SK-N-SH (cell line): ENCODE data around the gene SLC38A6.

Experiments
- POLR2AphosphoS5 ChIP-seq: IDR thresholded peaks from 2 replicates; pipeline ENCODE4 v1.6.1; 2012; ENCODE audit warnings: low read depth, low read length
- TF ChIP-seq, protein P1 (sequence below): fragments of 200-600 bp; sonication (generic); IDR thresholded peaks from 2 replicates; pipeline ENCODE4 v1.6.1; 2017; ENCODE audit warnings: antibody characterized with exemption, mild to moderate bottlenecking, moderate library complexity

DNA sequence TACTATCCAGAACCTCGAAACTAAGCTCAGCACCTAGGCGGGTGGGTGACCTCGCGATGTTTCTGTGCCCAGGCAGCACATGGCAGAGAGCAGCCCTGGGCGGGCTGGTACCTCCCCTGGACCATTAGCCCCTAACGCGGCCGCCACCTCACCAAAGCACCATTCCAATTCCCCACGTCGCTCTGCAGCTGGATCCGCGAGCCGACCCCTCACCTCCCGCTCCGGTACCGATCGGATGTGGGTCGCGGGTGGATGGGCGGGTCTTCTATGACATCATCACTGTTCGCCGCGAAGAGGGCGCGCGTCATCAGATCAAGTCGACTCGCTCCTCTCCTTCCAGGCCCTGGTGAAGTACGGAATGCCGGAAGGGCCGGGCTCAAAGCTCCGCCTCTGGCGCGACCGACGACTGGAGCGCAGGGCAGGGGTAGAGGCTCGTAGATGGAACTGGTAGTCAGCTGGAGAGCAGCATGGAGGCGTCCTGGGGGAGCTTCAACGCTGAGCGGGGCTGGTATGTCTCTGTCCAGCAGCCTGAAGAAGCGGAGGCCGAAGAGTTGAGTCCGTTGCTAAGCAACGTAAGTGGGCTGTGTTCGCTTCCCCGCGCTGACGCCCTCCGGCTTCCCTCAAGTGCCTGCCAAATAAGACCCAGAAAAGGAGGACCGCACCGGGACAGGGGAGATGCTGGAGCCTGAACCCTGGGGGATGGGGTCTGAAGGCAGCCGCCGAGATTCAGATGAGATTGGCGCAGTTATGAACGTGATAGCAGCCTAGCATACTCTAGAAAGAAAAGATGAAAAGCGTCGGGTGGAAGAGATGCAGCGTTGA, at the start of gene SLC38A6, which contains the start of gene TRMT5:
- TF ChIP-seq, protein P1, sequence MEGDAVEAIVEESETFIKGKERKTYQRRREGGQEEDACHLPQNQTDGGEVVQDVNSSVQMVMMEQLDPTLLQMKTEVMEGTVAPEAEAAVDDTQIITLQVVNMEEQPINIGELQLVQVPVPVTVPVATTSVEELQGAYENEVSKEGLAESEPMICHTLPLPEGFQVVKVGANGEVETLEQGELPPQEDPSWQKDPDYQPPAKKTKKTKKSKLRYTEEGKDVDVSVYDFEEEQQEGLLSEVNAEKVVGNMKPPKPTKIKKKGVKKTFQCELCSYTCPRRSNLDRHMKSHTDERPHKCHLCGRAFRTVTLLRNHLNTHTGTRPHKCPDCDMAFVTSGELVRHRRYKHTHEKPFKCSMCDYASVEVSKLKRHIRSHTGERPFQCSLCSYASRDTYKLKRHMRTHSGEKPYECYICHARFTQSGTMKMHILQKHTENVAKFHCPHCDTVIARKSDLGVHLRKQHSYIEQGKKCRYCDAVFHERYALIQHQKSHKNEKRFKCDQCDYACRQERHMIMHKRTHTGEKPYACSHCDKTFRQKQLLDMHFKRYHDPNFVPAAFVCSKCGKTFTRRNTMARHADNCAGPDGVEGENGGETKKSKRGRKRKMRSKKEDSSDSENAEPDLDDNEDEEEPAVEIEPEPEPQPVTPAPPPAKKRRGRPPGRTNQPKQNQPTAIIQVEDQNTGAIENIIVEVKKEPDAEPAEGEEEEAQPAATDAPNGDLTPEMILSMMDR = no peak
- peak; percentile 79 for TF ChIP-seq POLR2AphosphoS5
